GM12801 (cell line): ENCODE results near the gene SMARCA2.

Source experiments
- CTCF ChIP-seq: IDR thresholded peaks from one replicate; pipeline ENCODE4 v1.5.1; 2011; ENCODE audit warnings: control low read depth; ENCODE audit not compliant: insufficient read length; ENCODE audit errors: extremely low read depth

SMARCA2 gene

GRCh38 chr9:2195211-2195610, 180.1 kb downstream of the SMARCA2 start:
- no peak for TF ChIP-seq CTCF

- TF ChIP-seq CTCF = no peak
These were observed 181.6 kb downstream of the SMARCA2 start for GRCh38 chr9:2196757-2197156.

- no peak for TF ChIP-seq CTCF
These were observed 183.9 kb downstream of the SMARCA2 start for GRCh38 chr9:2198956-2199635.

- TF ChIP-seq CTCF = no peak
These were observed 185.1 kb downstream of the SMARCA2 start for GRCh38 chr9:2199999-2200796.

GRCh38 chr9:2208465-2208864, 193.3 kb downstream of the SMARCA2 start:
- TF ChIP-seq CTCF = no peak

GRCh38 chr9:2208991-2209390, 193.8 kb downstream of the SMARCA2 start:
- no peak for TF ChIP-seq CTCF

GRCh38 chr9:2209400-2209799, 194.3 kb downstream of the SMARCA2 start:
- no peak for TF ChIP-seq CTCF
